Activated CD8-positive, alpha-beta memory T cell treated with anti-CD3 and anti-CD28 coated beads for 1 hour (primary cell): ENCODE measurements around the gene CNGA2.
"Not testable (repeated sequence)": the region's sequence is repeated elsewhere in the genome, so short reads cannot be mapped to it uniquely, and the experiment has no call there.

Source experiments
- DNase-seq, 2 donors: peaks; one replicate each; pipeline ENCODE4 v3.0.0-alpha.2; 2020; ENCODE audit warnings: low read depth in 1 of 2; ENCODE audit errors: extremely low read depth in 1 of 2

CNGA2 gene

GRCh38 chrX:151734446-151734845 is at the start of gene CNGA2:
Gene CNGA2 (plus strand): TSS chrX:151734746. CDS start chrX:151738484, 3,738 bp downstream.
- no peak for DNase-seq

GRCh38 chrX:151687635-151688034 is 46.9 kb upstream of the CNGA2 start:
- no peak for DNase-seq

- DNase-seq, result no peak
Measured at GRCh38 chrX:151688695-151689094, 45.9 kb upstream of the CNGA2 start.

GRCh38 chrX:151692825-151693224 is 41.7 kb upstream of the CNGA2 start:
- DNase-seq, result no peak

GRCh38 chrX:151694121-151694520 is 40.4 kb upstream of the CNGA2 start:
- no peak for DNase-seq

- DNase-seq, result no peak
Measured at GRCh38 chrX:151694661-151695582, 39.6 kb upstream of the CNGA2 start, which contains the start of gene PRRG3. Gene PRRG3 (plus strand): TSS chrX:151695458. CDS start chrX:151698815, 3,357 bp downstream.

- DNase-seq, result no peak
Measured at GRCh38 chrX:151695583-151696340, 38.8 kb upstream of the CNGA2 start.

GRCh38 chrX:151697082-151697481 is 37.5 kb upstream of the CNGA2 start:
- DNase-seq, result not testable (repeated sequence)

- no peak for DNase-seq
Measured at GRCh38 chrX:151697522-151697921, 37.0 kb upstream of the CNGA2 start.

- no peak for DNase-seq
Measured at GRCh38 chrX:151698485-151698884, 36.1 kb upstream of the CNGA2 start.

GRCh38 chrX:151699746-151700145 is 34.8 kb upstream of the CNGA2 start:
- DNase-seq, result no peak

GRCh38 chrX:151700581-151700980 is 34.0 kb upstream of the CNGA2 start:
- DNase-seq, result no peak

GRCh38 chrX:151701071-151701470 is 33.5 kb upstream of the CNGA2 start:
- DNase-seq, result no peak

- no peak for DNase-seq
Measured at GRCh38 chrX:151701531-151701930, 33.0 kb upstream of the CNGA2 start.

GRCh38 chrX:151702026-151702714 is 32.4 kb upstream of the CNGA2 start:
- no peak for DNase-seq

GRCh38 chrX:151702741-151703340 is 31.7 kb upstream of the CNGA2 start:
- no peak for DNase-seq

GRCh38 chrX:151703487-151703886 is 31.1 kb upstream of the CNGA2 start:
- no peak for DNase-seq

GRCh38 chrX:151704041-151704663 is 30.4 kb upstream of the CNGA2 start:
- no peak for DNase-seq

- DNase-seq, result no peak
Measured at GRCh38 chrX:151708821-151709220, 25.7 kb upstream of the CNGA2 start.

- DNase-seq, result no peak
Measured at GRCh38 chrX:151710457-151710856, 24.1 kb upstream of the CNGA2 start.
